Measurements from ENCODE around the gene SAT1.

Gene SAT1

DNA sequence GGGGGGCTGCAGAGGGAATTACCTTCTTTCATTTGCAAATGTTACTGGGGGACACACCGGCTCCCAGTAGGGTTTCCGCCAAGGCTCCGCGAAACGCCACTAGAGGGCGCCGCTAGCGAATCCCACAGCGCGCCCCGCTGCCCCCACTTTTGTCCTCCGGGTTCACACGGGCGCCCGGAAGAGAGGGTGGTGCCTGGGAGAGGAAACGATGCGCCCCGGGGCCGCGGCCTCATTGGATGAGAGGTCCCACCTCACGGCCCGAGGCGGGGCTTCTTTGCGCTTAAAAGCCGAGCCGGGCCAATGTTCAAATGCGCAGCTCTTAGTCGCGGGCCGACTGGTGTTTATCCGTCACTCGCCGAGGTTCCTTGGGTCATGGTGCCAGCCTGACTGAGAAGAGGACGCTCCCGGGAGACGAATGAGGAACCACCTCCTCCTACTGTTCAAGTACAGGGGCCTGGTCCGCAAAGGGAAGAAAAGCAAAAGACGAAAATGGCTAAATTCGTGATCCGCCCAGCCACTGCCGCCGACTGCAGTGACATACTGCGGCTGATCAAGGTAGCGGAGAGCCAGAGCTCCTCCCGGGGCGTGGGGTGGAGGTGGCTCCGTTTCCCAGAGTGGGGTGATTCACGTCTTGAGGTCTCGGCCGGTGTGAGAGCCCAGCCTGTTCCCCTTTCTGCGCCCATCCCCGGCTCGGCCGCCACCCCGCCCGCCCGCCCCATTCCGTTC, at the start of gene SAT1:
SAT1 (plus strand) TSS at position 311 of the 726 bp plus-strand sequence; CDS start at position 490, 179 bp downstream.
- H4K20me1 ChIP-seq (ENCODE audit: insufficient read depth, low read length), result no peaks in the 10 kb centered on the region
- peak; percentile 93 for DNase-seq
- H3K36me3 ChIP-seq (replicated peaks; ENCODE audit: insufficient read depth, low read length), result no peaks in the 10 kb centered on the region
- no peaks in the 10 kb centered on the region for H3K9me2 ChIP-seq (replicated peaks; ENCODE audit: insufficient read depth, low read length)
- H3K4me2 ChIP-seq (ENCODE audit: low read depth, low read length), result peak within 1 kb of the TSS; percentile 88
- no peaks in the 10 kb centered on the region for H3K27me3 ChIP-seq (replicated peaks; ENCODE audit: insufficient read depth, low read length)
- H3K4me1 ChIP-seq (ENCODE audit: low read length), result peaks cover 8% of the 10 kb centered on the region
- H3K79me2 ChIP-seq (ENCODE audit: low read length), result no peaks in the 10 kb centered on the region; the same call in 1 of the 2 replicates
- H3K4me3 ChIP-seq (ENCODE audit: low read length), result peak within 1 kb of the TSS; percentile 84
- peak within 1 kb of the TSS; percentile 90; the same call in 1 of the 2 replicates for H3K27ac ChIP-seq (ENCODE audit: low read length)
- TF ChIP-seq, protein P1, sequence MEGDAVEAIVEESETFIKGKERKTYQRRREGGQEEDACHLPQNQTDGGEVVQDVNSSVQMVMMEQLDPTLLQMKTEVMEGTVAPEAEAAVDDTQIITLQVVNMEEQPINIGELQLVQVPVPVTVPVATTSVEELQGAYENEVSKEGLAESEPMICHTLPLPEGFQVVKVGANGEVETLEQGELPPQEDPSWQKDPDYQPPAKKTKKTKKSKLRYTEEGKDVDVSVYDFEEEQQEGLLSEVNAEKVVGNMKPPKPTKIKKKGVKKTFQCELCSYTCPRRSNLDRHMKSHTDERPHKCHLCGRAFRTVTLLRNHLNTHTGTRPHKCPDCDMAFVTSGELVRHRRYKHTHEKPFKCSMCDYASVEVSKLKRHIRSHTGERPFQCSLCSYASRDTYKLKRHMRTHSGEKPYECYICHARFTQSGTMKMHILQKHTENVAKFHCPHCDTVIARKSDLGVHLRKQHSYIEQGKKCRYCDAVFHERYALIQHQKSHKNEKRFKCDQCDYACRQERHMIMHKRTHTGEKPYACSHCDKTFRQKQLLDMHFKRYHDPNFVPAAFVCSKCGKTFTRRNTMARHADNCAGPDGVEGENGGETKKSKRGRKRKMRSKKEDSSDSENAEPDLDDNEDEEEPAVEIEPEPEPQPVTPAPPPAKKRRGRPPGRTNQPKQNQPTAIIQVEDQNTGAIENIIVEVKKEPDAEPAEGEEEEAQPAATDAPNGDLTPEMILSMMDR (IDR thresholded peaks at IDR 0.05; ENCODE audit: low read length), result peak; percentile 61
- no peak for TF ChIP-seq EZH2phosphoT487 (IDR thresholded peaks at IDR 0.05; ENCODE audit: low read length)
- no peak for TF ChIP-seq EZH2 (optimal IDR thresholded peaks at IDR 0.05; ENCODE audit: low read depth, low read length)
- no peaks in the 10 kb centered on the region for H3K9me3 ChIP-seq (replicated peaks; ENCODE audit: insufficient read depth, low read length)
- peak within 1 kb of the TSS; percentile 63; the same call in 1 of the 2 replicates for H2AFZ ChIP-seq (ENCODE audit: low read length)
- peaks cover 16% of the 10 kb centered on the region for H3F3A ChIP-seq (ENCODE audit: insufficient read depth, low read length)
- H3K9ac ChIP-seq (ENCODE audit: low read length), result peak within 1 kb of the TSS; percentile 79

GRCh38 chrX:23736030-23736429, 46.9 kb upstream of the SAT1 start:
- Histone ChIP-seq H2AFZ (ENCODE audit: low read length) (no peak overlapping the region), H3K79me2 (ENCODE audit: low read length) (peaks cover 33% of the 10 kb centered on the region), H4K20me1 (ENCODE audit: insufficient read depth, low read length) (no peaks in the 10 kb centered on the region)

DNA sequence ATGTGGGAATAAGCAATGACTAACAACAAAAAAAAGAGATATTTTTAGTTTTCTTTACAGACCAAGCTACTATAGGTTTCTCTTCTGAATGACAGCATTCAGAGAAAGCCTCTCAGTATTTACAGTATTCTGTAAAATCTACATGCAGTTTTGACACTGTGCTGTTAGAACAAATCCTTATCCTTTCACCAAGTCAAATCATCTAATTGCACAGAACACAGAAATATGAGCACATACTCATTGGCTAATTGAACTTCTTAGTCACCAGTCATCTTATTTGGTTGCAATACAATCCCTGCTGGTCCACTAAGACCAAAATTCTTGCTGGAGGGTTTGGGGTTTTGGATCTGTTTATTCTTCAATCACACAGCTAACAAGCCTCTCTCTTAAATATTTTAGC, 45.6 kb upstream of the SAT1 start:
- Histone ChIP-seq H3F3A (ENCODE audit: insufficient read depth, low read length) (peaks cover 9% of the 10 kb centered on the region; the same call in 1 of the 2 replicates), H3K36me3 (replicated peaks; ENCODE audit: insufficient read depth, low read length) (no peaks in the 10 kb centered on the region), H2AFZ (ENCODE audit: low read length) (no peak overlapping the region), H3K79me2 (ENCODE audit: low read length) (peaks cover 41% of the 10 kb centered on the region), H3K27ac (ENCODE audit: low read length) (no peak overlapping the region), H3K4me3 (ENCODE audit: low read length) (no peak overlapping the region), H3K9ac (ENCODE audit: low read length) (no peak overlapping the region), H3K4me2 (ENCODE audit: low read depth, low read length) (no peak overlapping the region), H3K9me2 (replicated peaks; ENCODE audit: insufficient read depth, low read length) (no peaks in the 10 kb centered on the region), H3K27me3 (replicated peaks; ENCODE audit: insufficient read depth, low read length) (no peaks in the 10 kb centered on the region), H3K4me1 (ENCODE audit: low read length) (peaks cover 6% of the 10 kb centered on the region), H4K20me1 (ENCODE audit: insufficient read depth, low read length) (no peaks in the 10 kb centered on the region), H3K9me3 (replicated peaks; ENCODE audit: insufficient read depth, low read length) (no peaks in the 10 kb centered on the region)
- TF ChIP-seq EZH2 (optimal IDR thresholded peaks at IDR 0.05; ENCODE audit: low read depth, low read length) (no peak), EZH2phosphoT487 (IDR thresholded peaks at IDR 0.05; ENCODE audit: low read length) (no peak)
- TF ChIP-seq, protein P1 (IDR thresholded peaks at IDR 0.05; ENCODE audit: low read length), result no peak
- DNase-seq, result no peak

More at GRCh38 chrX:23736030-23736429, 46.9 kb upstream of the SAT1 start:
- Histone ChIP-seq H3F3A (ENCODE audit: insufficient read depth, low read length) (peaks cover 9% of the 10 kb centered on the region; the same call in 1 of the 2 replicates), H3K36me3 (replicated peaks; ENCODE audit: insufficient read depth, low read length) (no peaks in the 10 kb centered on the region), H3K4me2 (ENCODE audit: low read depth, low read length) (no peak overlapping the region), H3K4me1 (ENCODE audit: low read length) (peaks cover 11% of the 10 kb centered on the region), H3K9me3 (replicated peaks; ENCODE audit: insufficient read depth, low read length) (no peaks in the 10 kb centered on the region), H3K27me3 (replicated peaks; ENCODE audit: insufficient read depth, low read length) (no peaks in the 10 kb centered on the region), H3K9ac (ENCODE audit: low read length) (no peak overlapping the region), H3K27ac (ENCODE audit: low read length) (no peak overlapping the region), H3K4me3 (ENCODE audit: low read length) (no peak overlapping the region), H3K9me2 (replicated peaks; ENCODE audit: insufficient read depth, low read length) (no peaks in the 10 kb centered on the region)
- TF ChIP-seq EZH2 (optimal IDR thresholded peaks at IDR 0.05; ENCODE audit: low read depth, low read length) (no peak), EZH2phosphoT487 (IDR thresholded peaks at IDR 0.05; ENCODE audit: low read length) (no peak)
- TF ChIP-seq, protein P1 (IDR thresholded peaks at IDR 0.05; ENCODE audit: low read length), result no peak
- no peak for DNase-seq

Data from MM.1S (cell line).